K562 (cell line): ENCODE measurements around the gene BRCC3. TPM values are rescaled to one million over a fixed set of nuclear protein-coding genes. Genes with fewer than 3 reads are reported as not detected.

Source experiments
- BRCA1 ChIP-seq, 2 experiments: fragments of 450-650 bp in 1 of 2; sonication (generic) in 1 of 2; formaldehyde crosslinking in 1 of 2; IDR thresholded peaks; 2 replicates each; pipeline versions ENCODE4 v1.5.0 to v1.6.1; 2017 to 2020; ENCODE audit warnings: mild to moderate bottlenecking in 1 of 2, missing genetic modification reagents in 1 of 2
- HCFC1 ChIP-seq: IDR thresholded peaks from 2 replicates; pipeline ENCODE4 v1.6.1; 2012; ENCODE audit warnings: low read depth, low read length, improper control_type of control experiment
- ZNF282 ChIP-seq: sonication (generic); formaldehyde crosslinking; IDR thresholded peaks from 2 replicates; pipeline ENCODE4 v1.8.1; 2023; ENCODE audit warnings: missing genetic modification reagents
- ZNF3 ChIP-seq: fragments of 250-450 bp; sonication (Bioruptor Pico); IDR thresholded peaks from 2 replicates; pipeline ENCODE4 v1.5.0; 2021; ENCODE audit warnings: mild to moderate bottlenecking, moderate library complexity
- polyA plus RNA-seq, 8 experiments: library from polyadenylated mRNA; depleted of rRNA in 4 of 8; stranded (reverse) in 5 of 8; unstranded in 3 of 8; fragments of >200 nt; fragmentation: Nextera tagmentation in 2 of 8; fragmentation: Illumina TruSeq in 1 of 8; extraction: Ambion mirVana in 2 of 8; extraction: Trizol in 1 of 8; gene quantifications; 2 replicates each; pipeline versions ENCODE4 v1.2.1 to v1.2.3, GENCODE V29; 2011 to 2014; ENCODE audit warnings: inconsistent platforms in 1 of 8, missing spikeins in 1 of 8
- total RNA-seq, 7 experiments: library from RNA; depleted of rRNA in 6 of 7; stranded (reverse); fragments of >200 nt in 6 of 7; fragmentation: Illumina TruSeq in 2 of 7; extraction: Trizol in 2 of 7; gene quantifications; 2 replicates each; pipeline versions ENCODE4 v1.2.1 to v1.2.3, GENCODE V29; 2011 to 2021; ENCODE audit warnings: low replicate concordance in 1 of 7
- TF ChIP-seq, protein P1 (sequence below): fragments of 200-800 bp; sonication (Bioruptor generic); IDR thresholded peaks from 2 replicates; pipeline ENCODE4 v1.6.1; 2017; ENCODE audit warnings: missing genetic modification characterization, missing compliant biosample characterization
- TF ChIP-seq, protein P2 (sequence below), 3 experiments: IDR thresholded peaks in 2 of 3; conservative IDR thresholded peaks in 1 of 3; 2 replicates each; pipeline ENCODE4 v1.5.1; 2011 to 2012; ENCODE audit warnings: low read length in 3 of 3, mild to moderate bottlenecking in 3 of 3, control low read depth in 2 of 3, improper control_type of control experiment in 1 of 3, inconsistent platforms in 1 of 3, low read depth in 1 of 3, mixed read lengths in 1 of 3, moderate library complexity in 1 of 3; ENCODE audit not compliant: insufficient read depth in 2 of 3

BRCC3 gene
- total and polyA plus RNA-seq, 9 of the 15 experiments (the other 6 are each of a cell fraction or from before 2014, with no cell fraction given): 9.6 to 44.8 (median 26.7) TPM

DNA sequence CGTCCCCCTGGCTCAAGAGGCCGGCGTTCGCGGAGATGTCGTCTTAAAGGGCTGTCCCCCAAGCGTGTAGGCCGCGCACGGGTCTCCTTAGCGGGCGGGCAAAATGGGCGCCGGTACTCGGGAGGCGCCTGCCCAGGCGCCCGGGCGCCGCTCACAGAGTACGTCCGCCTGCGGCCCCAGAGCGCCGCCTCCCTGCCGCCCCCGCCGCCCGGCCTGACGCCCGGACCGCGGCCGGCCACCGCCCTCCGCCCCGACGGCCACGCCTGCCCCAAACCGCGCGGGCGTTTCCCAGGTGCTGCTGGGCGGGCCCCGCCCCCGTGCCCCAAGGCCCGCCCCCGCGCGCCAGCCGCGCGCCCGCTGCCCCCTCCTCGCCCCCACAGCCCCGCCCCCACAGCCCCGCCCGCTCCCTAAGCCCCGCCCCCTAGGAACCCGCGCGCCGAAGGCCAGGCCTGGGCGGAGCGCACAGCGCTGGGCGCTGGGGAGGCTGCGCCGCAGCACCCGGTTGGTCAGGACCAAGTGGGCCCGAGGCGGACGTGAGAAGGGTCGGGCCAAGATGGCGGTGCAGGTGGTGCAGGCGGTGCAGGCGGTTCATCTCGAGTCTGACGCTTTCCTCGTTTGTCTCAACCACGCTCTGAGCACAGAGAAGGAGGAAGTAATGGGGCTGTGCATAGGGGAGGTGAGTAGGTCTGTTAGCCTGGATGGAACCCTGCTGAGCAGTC, at the start of gene BRCC3, which contains the start of the genes CMC4 and MTCP1 (continued):
- TF ChIP-seq ZNF3 (CRISPR knock-in tag): no peak
- no peak for TF ChIP-seq BRCA1 (IDR thresholded peaks at IDR 0.05)
- no peak for TF ChIP-seq BRCA1 (CRISPR knock-in tag; IDR thresholded peaks at IDR 0.05)
- peak; percentile 33; the same call in 1 of the 2 replicates for TF ChIP-seq HCFC1
- TF ChIP-seq ZNF282 (CRISPR knock-in tag): no peak
- TF ChIP-seq, protein P1, sequence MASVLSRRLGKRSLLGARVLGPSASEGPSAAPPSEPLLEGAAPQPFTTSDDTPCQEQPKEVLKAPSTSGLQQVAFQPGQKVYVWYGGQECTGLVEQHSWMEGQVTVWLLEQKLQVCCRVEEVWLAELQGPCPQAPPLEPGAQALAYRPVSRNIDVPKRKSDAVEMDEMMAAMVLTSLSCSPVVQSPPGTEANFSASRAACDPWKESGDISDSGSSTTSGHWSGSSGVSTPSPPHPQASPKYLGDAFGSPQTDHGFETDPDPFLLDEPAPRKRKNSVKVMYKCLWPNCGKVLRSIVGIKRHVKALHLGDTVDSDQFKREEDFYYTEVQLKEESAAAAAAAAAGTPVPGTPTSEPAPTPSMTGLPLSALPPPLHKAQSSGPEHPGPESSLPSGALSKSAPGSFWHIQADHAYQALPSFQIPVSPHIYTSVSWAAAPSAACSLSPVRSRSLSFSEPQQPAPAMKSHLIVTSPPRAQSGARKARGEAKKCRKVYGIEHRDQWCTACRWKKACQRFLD (CRISPR knock-in tag): no peak
- TF ChIP-seq, protein P2, sequence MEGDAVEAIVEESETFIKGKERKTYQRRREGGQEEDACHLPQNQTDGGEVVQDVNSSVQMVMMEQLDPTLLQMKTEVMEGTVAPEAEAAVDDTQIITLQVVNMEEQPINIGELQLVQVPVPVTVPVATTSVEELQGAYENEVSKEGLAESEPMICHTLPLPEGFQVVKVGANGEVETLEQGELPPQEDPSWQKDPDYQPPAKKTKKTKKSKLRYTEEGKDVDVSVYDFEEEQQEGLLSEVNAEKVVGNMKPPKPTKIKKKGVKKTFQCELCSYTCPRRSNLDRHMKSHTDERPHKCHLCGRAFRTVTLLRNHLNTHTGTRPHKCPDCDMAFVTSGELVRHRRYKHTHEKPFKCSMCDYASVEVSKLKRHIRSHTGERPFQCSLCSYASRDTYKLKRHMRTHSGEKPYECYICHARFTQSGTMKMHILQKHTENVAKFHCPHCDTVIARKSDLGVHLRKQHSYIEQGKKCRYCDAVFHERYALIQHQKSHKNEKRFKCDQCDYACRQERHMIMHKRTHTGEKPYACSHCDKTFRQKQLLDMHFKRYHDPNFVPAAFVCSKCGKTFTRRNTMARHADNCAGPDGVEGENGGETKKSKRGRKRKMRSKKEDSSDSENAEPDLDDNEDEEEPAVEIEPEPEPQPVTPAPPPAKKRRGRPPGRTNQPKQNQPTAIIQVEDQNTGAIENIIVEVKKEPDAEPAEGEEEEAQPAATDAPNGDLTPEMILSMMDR (IDR thresholded peaks at IDR 0.05 in 2 of 3, conservative IDR thresholded peaks at IDR 0.05 in 1 of 3; ENCODE audit: insufficient read depth in 2 of 3, low read depth in 1 of 3, low read length in 3 of 3): 0 out of 6 replicates have a peak, but pooled peaks of 1 of the 3 experiments have one; percentile 5
